Spleen (tissue), 11 donors: Measurements from ENCODE around the gene SYDE2. TPM values are rescaled to one million over a fixed set of nuclear protein-coding genes. Genes with fewer than 3 reads are reported as not detected.

Experiments used
- DNase-seq: peaks from one replicate; pipeline ENCODE4 v3.0.0-alpha.2; 2020
- H3K27ac ChIP-seq, 8 donors: fragments of 200-600 bp; sonication (generic) in 7 of 8; 1 replicate in 4 of 8; 2 replicates in 4 of 8; pipeline versions ENCODE4 v1.5.0 to v1.8.0; 2016 to 2021; ENCODE audit warnings: inconsistent platforms in 4 of 8, mild to moderate bottlenecking in 4 of 8, moderate library complexity in 1 of 8
- H3K27me3 ChIP-seq, 7 donors: fragments of 200-600 bp; sonication (generic) in 6 of 7; replicated peaks in 1 of 7; 1 replicate in 4 of 7; 2 replicates in 3 of 7; pipeline versions ENCODE4 v1.5.0 to v1.8.0; 2016 to 2021; ENCODE audit warnings: inconsistent platforms in 3 of 7, mild to moderate bottlenecking in 1 of 7
- H3K36me3 ChIP-seq, 6 donors: fragments of 200-600 bp; sonication (generic) in 5 of 6; 1 replicate in 4 of 6; 2 replicates in 2 of 6; pipeline versions ENCODE4 v1.5.0 to v1.8.0; 2016 to 2021; ENCODE audit warnings: inconsistent platforms in 2 of 6
- H3K4me1 ChIP-seq, 6 donors: fragments of 200-600 bp; sonication (generic) in 5 of 6; 1 replicate in 3 of 6; 2 replicates in 3 of 6; pipeline versions ENCODE4 v1.5.0 to v1.8.0; 2016 to 2021; ENCODE audit warnings: inconsistent platforms in 3 of 6
- H3K4me3 ChIP-seq, 8 donors: fragments of 200-600 bp; sonication (generic) in 7 of 8; 1 replicate in 4 of 8; 2 replicates in 4 of 8; pipeline versions ENCODE4 v1.5.0 to v1.8.0; 2016 to 2021; ENCODE audit warnings: inconsistent platforms in 4 of 8, mild to moderate bottlenecking in 4 of 8, moderate library complexity in 2 of 8
- H3K9me3 ChIP-seq, 8 donors: fragments of 200-600 bp; sonication (generic) in 7 of 8; 1 replicate in 4 of 8; 2 replicates in 4 of 8; pipeline versions ENCODE4 v1.5.0 to v1.8.0; 2016 to 2021; ENCODE audit warnings: inconsistent platforms in 4 of 8
- POLR2A ChIP-seq, 3 donors: fragments of 450-650 bp; IDR thresholded peaks; one replicate each; pipeline ENCODE4 v1.5.1; 2017; ENCODE audit warnings: antibody characterized with exemption in 3 of 3, mild to moderate bottlenecking in 1 of 3
- POLR2AphosphoS5 ChIP-seq, 3 donors: sonication (generic); formaldehyde crosslinking; IDR thresholded peaks; one replicate each; pipeline ENCODE4 v1.5.1; 2017; ENCODE audit warnings: antibody characterized with exemption in 3 of 3
- WGBS, 5 donors: extraction: QIAGEN DNeasy Blood & Tissue Kit in 3 of 5; methylation state at CpG; one replicate each; pipeline versions ENCODE4 v1.1.5 to v1.1.7; 2013 to 2018; 5-methylcytosine and 5-hydroxymethylcytosine counted together
- intact Hi-C: fragments of 100-400 bp; cut with DNase I; formaldehyde crosslinking; loops from one replicate; pipeline ENCODE4 v1.15.0; 2023; ENCODE audit warnings: low total_unique reads
- polyA plus RNA-seq, 3 donors: library from polyadenylated mRNA; stranded (reverse); fragments of 200-250 nt; gene quantifications; one replicate each; pipeline ENCODE4 v1.2.1, GENCODE V29; 2013
- total RNA-seq, 7 donors: library from RNA; depleted of rRNA in 3 of 7; stranded (reverse); fragments of >200 nt in 3 of 7; fragmentation: NEBNext Ultra II Directional in 4 of 7; extraction: Animal tissue kit (Norgen Biotek cat#: 25700) in 4 of 7; gene quantifications; one replicate each; pipeline versions ENCODE4 v1.1.0 to v1.2.1, GENCODE V29; 2016 to 2021
- TF ChIP-seq, protein P1 (sequence below), 11 experiments: fragments of 200-600 bp in 7 of 11; fragments of 450-650 bp in 4 of 11; sonication (generic) in 4 of 11; IDR thresholded peaks in 8 of 11; conservative IDR thresholded peaks in 3 of 11; 1 replicate in 7 of 11; 2 replicates in 4 of 11; pipeline versions ENCODE4 v1.4.0 to v1.8.0; 2016 to 2021; ENCODE audit warnings: antibody characterized with exemption in 11 of 11, inconsistent platforms in 4 of 11, mild to moderate bottlenecking in 1 of 11
- donor health status: healthy with polysubstance abuse.
- donor health status: DM: no; HTN: no; CAD: no; lungs with moderate emphysema.
- donor health status: DM: no; HTN: no; CAD: no.
- donor health status: Bipolar disorder and iron deficiency.
- donor health status: healthy.
- donor health status: DM: no; HTN: no; CAD: no.
- donor health status: DM: yes; HTN: yes; CAD: no.

SYDE2 gene
- total and polyA plus RNA-seq, 10 donors: 0.09 to 3.6 (median 2.5) TPM

DNA sequence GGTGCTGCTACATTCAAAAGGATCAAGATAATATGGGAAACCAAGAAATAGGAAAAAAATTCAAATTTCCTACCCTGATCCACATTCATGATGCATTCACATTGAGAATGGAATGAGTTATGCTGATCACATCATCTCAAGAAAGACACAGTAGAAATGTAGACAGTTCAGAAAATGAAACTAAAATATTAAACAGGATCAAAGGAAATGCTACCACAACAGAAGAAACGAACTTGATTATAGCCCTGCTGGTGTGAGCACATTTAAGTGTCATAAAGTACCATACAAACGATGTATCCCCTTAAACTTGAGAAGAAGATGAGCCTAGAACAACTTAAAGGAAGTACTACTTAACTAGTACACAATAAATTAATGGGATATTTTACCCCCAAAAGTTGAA lies 21.3 kb downstream of the SYDE2 start:
- Histone ChIP-seq H3K27ac (no peak overlapping the region), H3K9me3 (no peaks in the 10 kb centered on the region), H3K4me3 (no peak overlapping the region), H3K4me1 (peaks cover 0 to 10% (median 0%) of the 10 kb centered on the region in 6 donors), H3K27me3 (no peaks in the 10 kb centered on the region), H3K36me3 (no peaks in the 10 kb centered on the region)
- no peak for TF ChIP-seq POLR2A (IDR thresholded peaks at IDR 0.05)
- no peak for TF ChIP-seq POLR2AphosphoS5 (IDR thresholded peaks at IDR 0.05)
- TF ChIP-seq, protein P1, sequence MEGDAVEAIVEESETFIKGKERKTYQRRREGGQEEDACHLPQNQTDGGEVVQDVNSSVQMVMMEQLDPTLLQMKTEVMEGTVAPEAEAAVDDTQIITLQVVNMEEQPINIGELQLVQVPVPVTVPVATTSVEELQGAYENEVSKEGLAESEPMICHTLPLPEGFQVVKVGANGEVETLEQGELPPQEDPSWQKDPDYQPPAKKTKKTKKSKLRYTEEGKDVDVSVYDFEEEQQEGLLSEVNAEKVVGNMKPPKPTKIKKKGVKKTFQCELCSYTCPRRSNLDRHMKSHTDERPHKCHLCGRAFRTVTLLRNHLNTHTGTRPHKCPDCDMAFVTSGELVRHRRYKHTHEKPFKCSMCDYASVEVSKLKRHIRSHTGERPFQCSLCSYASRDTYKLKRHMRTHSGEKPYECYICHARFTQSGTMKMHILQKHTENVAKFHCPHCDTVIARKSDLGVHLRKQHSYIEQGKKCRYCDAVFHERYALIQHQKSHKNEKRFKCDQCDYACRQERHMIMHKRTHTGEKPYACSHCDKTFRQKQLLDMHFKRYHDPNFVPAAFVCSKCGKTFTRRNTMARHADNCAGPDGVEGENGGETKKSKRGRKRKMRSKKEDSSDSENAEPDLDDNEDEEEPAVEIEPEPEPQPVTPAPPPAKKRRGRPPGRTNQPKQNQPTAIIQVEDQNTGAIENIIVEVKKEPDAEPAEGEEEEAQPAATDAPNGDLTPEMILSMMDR (IDR thresholded peaks at IDR 0.05 in 8 of 11, conservative IDR thresholded peaks at IDR 0.05 in 3 of 11): no peak
- no peak for DNase-seq
- WGBS, 5 donors: 8 to 18% (median 14%) methylated on average over 2 of the region's 2 CpGs
- intact Hi-C loops: no loop called here

DNA sequence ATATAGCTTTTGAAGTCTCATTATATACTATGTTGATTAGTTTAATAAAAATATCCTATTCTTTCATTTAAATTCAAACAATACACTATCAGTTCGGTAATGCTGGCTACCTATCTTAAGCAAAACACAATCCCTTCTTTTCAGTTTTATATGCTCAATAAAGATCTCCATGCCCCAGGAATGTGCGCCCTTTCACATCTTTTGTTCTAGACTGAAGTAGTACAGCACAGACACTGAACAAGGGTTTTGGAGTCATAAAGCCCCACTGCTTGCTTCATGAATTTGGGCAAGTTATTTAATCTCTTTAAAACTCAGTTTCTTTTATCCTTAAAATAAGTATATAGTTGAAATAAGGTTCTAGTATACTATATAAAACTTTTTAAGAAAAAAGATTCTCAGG lies 22.4 kb downstream of the SYDE2 start:
- H3K27ac ChIP-seq: no peak overlapping the region
- intact Hi-C loops: no loop called here
- H3K27me3 ChIP-seq: no peaks in the 10 kb centered on the region
- H3K36me3 ChIP-seq: no peaks in the 10 kb centered on the region
- H3K4me3 ChIP-seq: no peak overlapping the region
- DNase-seq: no peak
- TF ChIP-seq POLR2A (IDR thresholded peaks at IDR 0.05) (no peak), POLR2AphosphoS5 (IDR thresholded peaks at IDR 0.05) (no peak)
- TF ChIP-seq, protein P1 (IDR thresholded peaks at IDR 0.05 in 8 of 11, conservative IDR thresholded peaks at IDR 0.05 in 3 of 11): no peak
- H3K9me3 ChIP-seq: no peaks in the 10 kb centered on the region
- peaks cover 0 to 10% (median 0%) of the 10 kb centered on the region in 6 donors for H3K4me1 ChIP-seq
- WGBS, 5 donors: 92 to 95% (median 95%) methylated on average over 2 of the region's 2 CpGs

DNA sequence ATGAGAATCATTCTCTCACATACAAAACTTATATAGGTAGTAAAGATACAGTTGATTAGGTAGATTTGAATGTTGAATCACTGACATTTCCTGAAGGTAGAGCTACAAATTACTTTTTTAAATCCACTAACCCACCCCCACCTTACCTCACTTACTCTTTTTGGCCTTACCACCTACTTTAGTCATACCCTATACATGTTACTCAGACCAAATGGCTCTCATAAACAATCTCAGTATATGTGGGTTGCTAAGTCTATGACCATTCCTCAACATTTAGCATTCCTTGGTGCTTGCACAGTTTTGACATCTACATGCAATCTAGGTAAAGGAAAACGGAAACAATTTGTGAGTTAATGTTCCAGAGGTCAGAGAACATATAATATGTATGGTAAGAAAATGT lies 26.3 kb downstream of the SYDE2 start:
- no peak for DNase-seq
- Histone ChIP-seq H3K27ac (no peak overlapping the region), H3K36me3 (no peaks in the 10 kb centered on the region), H3K4me3 (no peak overlapping the region), H3K27me3 (no peaks in the 10 kb centered on the region), H3K9me3 (no peaks in the 10 kb centered on the region), H3K4me1 (peaks cover 0 to 6% (median 0%) of the 10 kb centered on the region in 6 donors)
- TF ChIP-seq POLR2AphosphoS5 (IDR thresholded peaks at IDR 0.05): no peak
- TF ChIP-seq, protein P1 (IDR thresholded peaks at IDR 0.05 in 8 of 11, conservative IDR thresholded peaks at IDR 0.05 in 3 of 11): no peak
- TF ChIP-seq POLR2A (IDR thresholded peaks at IDR 0.05): no peak
- intact Hi-C loops: no loop called here
- 78 to 96% (median 92%) methylated on average over 1 of the region's 1 CpG for WGBS, 5 donors

DNA sequence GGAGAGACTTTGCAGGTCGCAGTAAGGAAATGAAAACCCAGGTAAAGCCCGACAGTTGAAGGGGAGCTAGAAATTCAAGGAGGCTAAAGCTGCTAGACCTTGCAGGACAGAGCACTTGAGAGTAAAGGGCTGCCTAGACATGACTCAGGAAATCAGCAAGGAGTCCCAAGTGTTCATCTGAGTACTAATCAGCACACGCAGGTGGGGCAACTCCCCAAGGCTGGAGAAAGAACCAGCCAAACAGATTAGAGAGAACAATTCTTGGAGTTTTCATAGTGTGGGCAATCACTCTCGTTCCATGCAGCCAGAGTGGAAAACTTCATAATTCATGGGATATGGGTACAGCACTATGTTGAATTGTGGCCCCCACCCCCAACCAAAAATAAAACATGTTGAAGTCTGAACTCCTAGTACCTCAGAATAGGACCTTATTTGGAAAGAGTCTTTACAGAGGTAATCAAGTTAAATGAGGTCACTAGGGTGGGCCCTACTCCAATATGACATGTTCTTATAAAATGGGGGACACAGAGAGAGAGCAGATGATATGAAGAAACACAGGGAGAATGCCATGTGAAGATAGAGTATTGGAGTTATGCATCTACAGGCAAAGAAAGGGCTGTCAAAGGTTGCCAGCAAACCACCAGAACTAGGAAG lies 28.0 kb downstream of the SYDE2 start:
- 87 to 94% (median 92%) methylated on average over 4 of the region's 4 CpGs for WGBS, 5 donors
- TF ChIP-seq POLR2AphosphoS5 (IDR thresholded peaks at IDR 0.05) (no peak), POLR2A (IDR thresholded peaks at IDR 0.05) (no peak)
- TF ChIP-seq, protein P1 (IDR thresholded peaks at IDR 0.05 in 8 of 11, conservative IDR thresholded peaks at IDR 0.05 in 3 of 11): no peak
- no peaks in the 10 kb centered on the region for H3K36me3 ChIP-seq
- intact Hi-C loops: no loop called here
- DNase-seq: no peak
- no peaks in the 10 kb centered on the region for H3K27me3 ChIP-seq
- H3K27ac ChIP-seq: no peak overlapping the region
- no peak overlapping the region for H3K4me3 ChIP-seq
- no peaks in the 10 kb centered on the region for H3K9me3 ChIP-seq
- no peaks in the 10 kb centered on the region for H3K4me1 ChIP-seq
